Testis (tissue), 2 donors: ENCODE data around the gene TEX51.

Experiments
- CTCF ChIP-seq, 3 experiments: fragments of 450-650 bp in 2 of 3; fragments of 200-600 bp in 1 of 3; sonication (generic) in 1 of 3; IDR thresholded peaks; one replicate each; pipeline ENCODE4 v1.5.1; 2016 to 2019; ENCODE audit warnings: antibody characterized with exemption in 3 of 3, mild to moderate bottlenecking in 2 of 3, moderate library complexity in 1 of 3
- POLR2A ChIP-seq: fragments of 450-650 bp; IDR thresholded peaks from one replicate; pipeline ENCODE4 v1.6.1; 2017; ENCODE audit warnings: antibody characterized with exemption, mild to moderate bottlenecking, moderate library complexity

- TF ChIP-seq CTCF (IDR thresholded peaks at IDR 0.05) (no peak), POLR2A (no peak)
Measured at GRCh38 chr2:126895336-126895735, 3.4 kb upstream of the TEX51 start.
